Endothelial cell of umbilical vein (primary cell): ENCODE results near the gene GALNT2. TPM values are rescaled to one million over a fixed set of nuclear protein-coding genes. Genes with fewer than 3 reads are reported as not detected.

Experiments
- BruUV-seq: library from RNA; stranded (reverse); fragments of 400-500 nt; replicated peaks from 2 replicates; lab custom pipeline; 2021; lab: Mats Ljungman, UMichigan
- CTCF ChIA-PET: fragments of 300-600, 350-600 bp; sonication (Branson Sonifier 250); formaldehyde crosslinking; loops from one replicate; lab custom pipeline; 2021; ENCODE audit warnings: antibody characterized with exemption, inconsistent platforms; lab: Charles Lee
- POLR2A ChIA-PET: fragments of 300-600, 350-600 bp; sonication (Branson Sonifier 250); formaldehyde crosslinking; loops from one replicate; lab custom pipeline; 2021; ENCODE audit warnings: antibody characterized with exemption, inconsistent platforms; lab: Charles Lee
- DNase-seq: peaks from one replicate; pipeline ENCODE4 v3.0.0-alpha.2; 2011; ENCODE audit warnings: low read depth, low spot score
- FAIRE-seq: peaks from 2 replicates; lab custom pipeline; 2011; peaks lifted over from hg19 to GRCh38; lab: Jason Lieb, UNC
- H2AFZ ChIP-seq: 2 replicates; pipeline ENCODE4 v1.6.0; 2012; ENCODE audit warnings: low read depth, low read length, control low read depth, inconsistent platforms
- H3K27ac ChIP-seq: 2 replicates; pipeline ENCODE4 v1.5.1; 2011; ENCODE audit warnings: low read depth, mild to moderate bottlenecking, control low read depth, low read length, moderate library complexity; ENCODE audit not compliant: insufficient read depth
- H3K27me3 ChIP-seq, 2 experiments: 2 replicates each; pipeline versions ENCODE4 v1.6.0 to v1.6.1; 2011; ENCODE audit warnings: low read length in 2 of 2, mixed read lengths in 1 of 2; ENCODE audit not compliant: control insufficient read depth in 2 of 2, insufficient read depth in 2 of 2
- H3K36me3 ChIP-seq, 2 experiments: 2 replicates in 1 of 2; 3 replicates in 1 of 2; pipeline ENCODE4 v1.5.1; 2011; ENCODE audit warnings: low read length in 2 of 2, mild to moderate bottlenecking in 1 of 2, moderate library complexity in 1 of 2; ENCODE audit not compliant: control insufficient read depth in 2 of 2, insufficient read depth in 2 of 2; ENCODE audit errors: extremely low read depth in 1 of 2
- H3K4me1 ChIP-seq: 3 replicates; pipeline ENCODE4 v1.5.1; 2011; ENCODE audit warnings: mild to moderate bottlenecking, low read length; ENCODE audit not compliant: control insufficient read depth, insufficient read depth; ENCODE audit errors: extremely low read depth
- H3K4me2 ChIP-seq: 2 replicates; pipeline ENCODE4 v1.6.1; 2011; ENCODE audit warnings: low read length, control low read depth, mixed read lengths; ENCODE audit not compliant: insufficient read depth
- H3K4me3 ChIP-seq, 3 experiments: fragments of 200-600 bp in 1 of 3; sonication (generic), shearing (Covaris generic) in 1 of 3; replicated peaks in 1 of 3; 2 replicates each; pipeline ENCODE4 v1.5.1; 2011 to 2016; ENCODE audit warnings: control low read depth in 3 of 3, low read length in 3 of 3, mild to moderate bottlenecking in 2 of 3, inconsistent platforms in 1 of 3, low read depth in 1 of 3, moderate library complexity in 1 of 3; ENCODE audit not compliant: insufficient read depth in 1 of 3
- H3K79me2 ChIP-seq: 2 replicates; pipeline ENCODE4 v1.6.0; 2012; ENCODE audit warnings: low read length, inconsistent platforms; ENCODE audit not compliant: control insufficient read depth, insufficient read depth
- H3K9ac ChIP-seq: replicated peaks from 2 replicates; pipeline ENCODE3; 2011; ENCODE audit warnings: low read length, control low read depth; ENCODE audit not compliant: insufficient read depth; ENCODE audit errors: extremely low read depth
- H3K9me1 ChIP-seq: replicated peaks from 3 replicates; pipeline ENCODE4 v1.6.0; 2011; ENCODE audit warnings: mild to moderate bottlenecking, low read length; ENCODE audit not compliant: control insufficient read depth, insufficient read depth; ENCODE audit errors: extremely low read depth
- H3K9me3 ChIP-seq: replicated peaks from 2 replicates; pipeline ENCODE4 v1.5.1; 2012; ENCODE audit warnings: low read length, inconsistent platforms; ENCODE audit not compliant: control insufficient read depth, insufficient read depth
- H4K20me1 ChIP-seq: replicated peaks from 2 replicates; pipeline ENCODE3; 2011; ENCODE audit warnings: mild to moderate bottlenecking, low read length; ENCODE audit not compliant: control insufficient read depth, insufficient read depth; ENCODE audit errors: extremely low read depth
- EZH2 ChIP-seq: IDR thresholded peaks from 2 replicates; pipeline ENCODE4 v1.6.1; 2012; ENCODE audit warnings: borderline replicate concordance, low read depth, mild to moderate bottlenecking, moderate library complexity, low read length, inconsistent platforms; ENCODE audit not compliant: severe bottlenecking
- FOS ChIP-seq: IDR thresholded peaks from 2 replicates; pipeline ENCODE4 v1.6.1; 2011; ENCODE audit warnings: mild to moderate bottlenecking, low read length, moderate library complexity, borderline replicate concordance; ENCODE audit not compliant: insufficient read depth
- GATA2 ChIP-seq: IDR thresholded peaks from 2 replicates; pipeline ENCODE4 v1.7.0; 2011; ENCODE audit warnings: low read depth, mild to moderate bottlenecking, moderate library complexity, mixed read lengths, low read length; ENCODE audit not compliant: insufficient read length, insufficient read depth
- JUN ChIP-seq: IDR thresholded peaks from 2 replicates; pipeline ENCODE4 v1.6.1; 2011; ENCODE audit warnings: borderline replicate concordance, low read depth; ENCODE audit not compliant: insufficient read length, insufficient read depth
- MYC ChIP-seq: IDR thresholded peaks from one replicate; pipeline ENCODE4 v1.6.1; 2011; ENCODE audit warnings: mild to moderate bottlenecking, low read depth, low read length
- POLR2A ChIP-seq: IDR thresholded peaks from 2 replicates; pipeline ENCODE4 v1.6.1; 2012; ENCODE audit warnings: low read depth, mild to moderate bottlenecking, control low read depth, low read length
- POLR2AphosphoS5 ChIP-seq: IDR thresholded peaks from 2 replicates; pipeline ENCODE4 v1.6.1; 2012; ENCODE audit warnings: low read depth, mild to moderate bottlenecking, control low read depth, low read length, moderate library complexity; ENCODE audit not compliant: insufficient read depth
- dilution Hi-C: fragments of 300-500 bp; cut with MboI; formaldehyde crosslinking; loops from one replicate; pipeline ENCODE4 v1.15.0; 2019; ENCODE audit warnings: low sequenced_read_pairs; ENCODE audit not compliant: extremely low pct_ligation_motif_present
- intact Hi-C: fragments of 100-400 bp; cut with micrococcal nuclease; formaldehyde crosslinking; loops from one replicate; pipeline ENCODE4 v1.10.0; 2022
- polyA plus RNA-seq, 4 experiments: library from polyadenylated mRNA; depleted of rRNA in 3 of 4; stranded (reverse) in 3 of 4; unstranded in 1 of 4; fragments of >200 nt; gene quantifications; 2 replicates each; pipeline versions ENCODE4 v1.2.1 to v1.2.3, GENCODE V29; 2011 to 2012; ENCODE audit warnings: missing spikeins in 1 of 4
- total RNA-seq: library from RNA; stranded (reverse); gene quantifications from 2 replicates; pipeline ENCODE4 v1.2.3, GENCODE V29; 2021
- TF ChIP-seq, protein P1 (sequence below), 2 donors: IDR thresholded peaks; 1 replicate in 1 of 2; 2 replicates in 1 of 2; pipeline ENCODE4 v1.5.1; 2011; ENCODE audit warnings: low read length in 2 of 2, mild to moderate bottlenecking in 2 of 2, moderate library complexity in 2 of 2, control low read depth in 1 of 2, inconsistent platforms in 1 of 2, low read depth in 1 of 2; ENCODE audit not compliant: insufficient read depth in 1 of 2; ENCODE audit errors: extremely low read depth in 1 of 2
- TF ChIP-seq, protein P2 (sequence below): IDR thresholded peaks from 2 replicates; pipeline ENCODE4 v1.6.1; 2011; ENCODE audit not compliant: insufficient read depth, insufficient read length

GALNT2 gene
- total and polyA plus RNA-seq, 2 donors (not counting 3 experiments of a cell fraction or from before 2014, with no cell fraction given): 56.3 to 77.5 TPM

DNA sequence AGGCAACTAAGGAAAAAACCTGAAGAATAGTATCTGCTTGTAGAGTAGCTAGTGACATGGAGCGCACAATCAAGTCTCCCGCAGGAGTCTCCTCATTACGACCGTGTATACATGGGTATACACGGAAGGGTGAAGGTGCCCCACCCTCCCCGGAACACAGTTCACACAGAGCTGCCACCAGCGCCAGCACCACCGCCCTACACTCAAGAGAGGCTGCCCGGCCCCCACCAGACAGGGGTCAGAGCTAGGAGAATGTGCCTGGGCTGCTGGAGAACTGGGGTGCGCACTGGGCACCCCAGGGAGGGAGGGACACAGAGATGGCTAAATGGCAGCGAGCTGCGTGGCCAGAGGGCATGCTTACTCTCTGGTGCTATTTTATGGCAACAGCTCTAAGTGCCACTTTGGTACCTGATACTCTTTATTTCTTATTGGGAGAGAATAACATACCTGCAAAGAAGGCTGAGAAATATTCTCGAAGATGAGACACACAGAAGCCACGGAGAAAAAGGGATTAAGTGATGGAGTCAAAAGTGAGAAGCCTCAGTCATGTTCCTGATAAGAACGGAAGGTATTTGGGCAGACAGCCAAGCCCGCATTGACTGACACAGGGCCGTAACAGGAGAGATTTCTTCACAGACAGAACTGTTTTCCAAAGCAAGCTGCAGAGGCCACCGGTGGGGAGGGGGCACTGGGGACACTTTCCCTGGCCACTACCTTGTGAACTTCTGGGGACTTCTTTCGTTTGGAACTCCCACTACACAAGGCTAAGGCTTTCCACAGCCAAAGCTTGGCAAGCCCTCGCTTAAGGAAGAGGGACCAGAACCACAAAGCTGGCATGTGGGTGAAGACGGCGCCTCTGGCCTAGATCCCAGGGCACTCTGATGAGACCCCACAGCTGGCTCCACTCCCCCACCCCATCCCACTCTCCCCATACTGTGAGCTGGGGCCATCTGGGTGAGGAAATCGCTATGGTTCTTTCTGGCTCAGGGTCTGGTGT lies 251.1 kb downstream of the GALNT2 start:
- H2AFZ ChIP-seq: no peak overlapping the region
- intact Hi-C loops: loop anchor here (10.0 kb wide), 2 partner anchors 423 to 473 kb away; no protein-coding TSS in a partner anchor
- no peak overlapping the region for H3K4me3 ChIP-seq
- POLR2A ChIA-PET: no interaction called here
- no peak for TF ChIP-seq POLR2AphosphoS5
- no peak for TF ChIP-seq POLR2A
- no peak for TF ChIP-seq FOS
- TF ChIP-seq GATA2: no peak
- TF ChIP-seq EZH2: no peak
- TF ChIP-seq, protein P1, sequence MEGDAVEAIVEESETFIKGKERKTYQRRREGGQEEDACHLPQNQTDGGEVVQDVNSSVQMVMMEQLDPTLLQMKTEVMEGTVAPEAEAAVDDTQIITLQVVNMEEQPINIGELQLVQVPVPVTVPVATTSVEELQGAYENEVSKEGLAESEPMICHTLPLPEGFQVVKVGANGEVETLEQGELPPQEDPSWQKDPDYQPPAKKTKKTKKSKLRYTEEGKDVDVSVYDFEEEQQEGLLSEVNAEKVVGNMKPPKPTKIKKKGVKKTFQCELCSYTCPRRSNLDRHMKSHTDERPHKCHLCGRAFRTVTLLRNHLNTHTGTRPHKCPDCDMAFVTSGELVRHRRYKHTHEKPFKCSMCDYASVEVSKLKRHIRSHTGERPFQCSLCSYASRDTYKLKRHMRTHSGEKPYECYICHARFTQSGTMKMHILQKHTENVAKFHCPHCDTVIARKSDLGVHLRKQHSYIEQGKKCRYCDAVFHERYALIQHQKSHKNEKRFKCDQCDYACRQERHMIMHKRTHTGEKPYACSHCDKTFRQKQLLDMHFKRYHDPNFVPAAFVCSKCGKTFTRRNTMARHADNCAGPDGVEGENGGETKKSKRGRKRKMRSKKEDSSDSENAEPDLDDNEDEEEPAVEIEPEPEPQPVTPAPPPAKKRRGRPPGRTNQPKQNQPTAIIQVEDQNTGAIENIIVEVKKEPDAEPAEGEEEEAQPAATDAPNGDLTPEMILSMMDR (IDR thresholded peaks at IDR 0.05; ENCODE audit: extremely low read depth in 1 of 2, insufficient read depth in 1 of 2, low read depth in 1 of 2, low read length in 2 of 2): no peak
- TF ChIP-seq, protein P2, sequence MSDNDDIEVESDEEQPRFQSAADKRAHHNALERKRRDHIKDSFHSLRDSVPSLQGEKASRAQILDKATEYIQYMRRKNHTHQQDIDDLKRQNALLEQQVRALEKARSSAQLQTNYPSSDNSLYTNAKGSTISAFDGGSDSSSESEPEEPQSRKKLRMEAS: no peak
- TF ChIP-seq JUN: no peak
- no peak for TF ChIP-seq MYC
- no peaks in the 10 kb centered on the region for H4K20me1 ChIP-seq
- H3K27ac ChIP-seq: no peak overlapping the region
- no peak overlapping the region for H3K9ac ChIP-seq
- H3K9me3 ChIP-seq: no peaks in the 10 kb centered on the region
- H3K9me1 ChIP-seq: no peaks in the 10 kb centered on the region
- dilution Hi-C loops: no loop called here
- no peaks in the 10 kb centered on the region for H3K27me3 ChIP-seq
- BruUV-seq: no TSS peak
- no peak for FAIRE-seq
- no peaks in the 10 kb centered on the region for H3K79me2 ChIP-seq
- no peaks in the 10 kb centered on the region for H3K4me1 ChIP-seq
- CTCF ChIA-PET: no interaction called here
- no peak for DNase-seq
- no peak overlapping the region for H3K4me2 ChIP-seq
- H3K36me3 ChIP-seq: no peaks in the 10 kb centered on the region
